Gastroesophageal sphincter (tissue), 3 donors: ENCODE data around the gene NRXN2.

ENCODE experiments used
- CTCF ChIP-seq, 4 experiments: fragments of 200-600 bp in 2 of 4; fragments of 450-650 bp in 2 of 4; sonication (generic) in 1 of 4; IDR thresholded peaks; one replicate each; pipeline ENCODE4 v1.5.1; 2017 to 2019; ENCODE audit warnings: antibody characterized with exemption in 4 of 4, mild to moderate bottlenecking in 2 of 4, moderate library complexity in 2 of 4
- POLR2A ChIP-seq, 2 donors: fragments of 450-650 bp; IDR thresholded peaks; one replicate each; pipeline ENCODE4 v1.6.1; 2017; ENCODE audit warnings: antibody characterized with exemption in 2 of 2, mild to moderate bottlenecking in 2 of 2, moderate library complexity in 1 of 2
- POLR2AphosphoS5 ChIP-seq: sonication (generic); formaldehyde crosslinking; IDR thresholded peaks from one replicate; pipeline ENCODE4 v1.6.1; 2017; ENCODE audit warnings: antibody characterized with exemption

GRCh38 chr11:64608636-64609035 lies 114.4 kb downstream of the NRXN2 start:
- TF ChIP-seq CTCF (IDR thresholded peaks at IDR 0.05) = no peak
- TF ChIP-seq POLR2A (IDR thresholded peaks at IDR 0.05) = no peak
- no peak for TF ChIP-seq POLR2AphosphoS5
